NCI-H1417 (cell line): ENCODE measurements around the gene MBLAC1.
A peak's percentile ranks its signal among the peaks of the same experiment; 100 is the strongest.

Experiments
- DNase-seq, 3 experiments: peaks; one replicate each; lab custom pipeline; 2025; lab: John Stamatoyannopoulos, UW

Gene MBLAC1

GRCh38 chr7:100171087-100171681 is 44.4 kb downstream of the MBLAC1 start:
- DNase-seq, result no peak

- no peak for DNase-seq
These were observed 45.1 kb downstream of the MBLAC1 start for GRCh38 chr7:100171840-100172239.

- DNase-seq, result no peak
These were observed 47.2 kb downstream of the MBLAC1 start for GRCh38 chr7:100173806-100174495.

GRCh38 chr7:100174582-100174981 is 47.8 kb downstream of the MBLAC1 start:
- DNase-seq, result no peak

DNA sequence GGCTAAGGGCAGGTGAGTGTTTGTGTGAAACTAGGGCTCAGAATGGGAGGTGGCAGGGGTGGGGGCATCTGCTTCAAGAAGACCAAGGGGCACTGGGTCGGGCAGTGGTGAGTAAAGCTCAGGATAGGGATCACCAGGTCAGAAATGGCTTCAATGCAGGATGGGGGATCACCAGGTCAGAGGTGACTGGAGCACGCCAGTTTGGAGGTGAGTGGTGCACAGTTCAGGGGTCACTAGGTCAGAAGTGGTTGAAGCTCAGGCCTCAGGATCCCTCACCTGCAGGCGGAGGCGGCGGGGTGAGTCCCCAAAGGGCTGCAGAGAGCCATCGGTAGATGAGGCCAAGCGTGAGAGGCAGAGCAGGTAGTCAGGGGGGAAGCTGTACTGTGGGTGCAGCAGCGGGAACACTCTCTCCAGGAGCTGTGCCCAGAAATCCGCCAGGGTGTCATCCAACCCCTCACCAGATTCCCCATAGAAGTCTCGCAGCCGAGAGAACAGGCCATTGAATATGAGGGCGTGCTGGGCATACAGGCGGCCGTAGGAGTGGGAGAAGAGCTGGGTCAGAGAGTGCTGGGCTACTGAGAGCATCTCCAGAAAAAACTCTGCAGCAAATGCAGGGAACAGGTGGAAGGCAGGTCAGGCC is 48.6 kb downstream of the MBLAC1 start:
- DNase-seq, result no peak

DNA sequence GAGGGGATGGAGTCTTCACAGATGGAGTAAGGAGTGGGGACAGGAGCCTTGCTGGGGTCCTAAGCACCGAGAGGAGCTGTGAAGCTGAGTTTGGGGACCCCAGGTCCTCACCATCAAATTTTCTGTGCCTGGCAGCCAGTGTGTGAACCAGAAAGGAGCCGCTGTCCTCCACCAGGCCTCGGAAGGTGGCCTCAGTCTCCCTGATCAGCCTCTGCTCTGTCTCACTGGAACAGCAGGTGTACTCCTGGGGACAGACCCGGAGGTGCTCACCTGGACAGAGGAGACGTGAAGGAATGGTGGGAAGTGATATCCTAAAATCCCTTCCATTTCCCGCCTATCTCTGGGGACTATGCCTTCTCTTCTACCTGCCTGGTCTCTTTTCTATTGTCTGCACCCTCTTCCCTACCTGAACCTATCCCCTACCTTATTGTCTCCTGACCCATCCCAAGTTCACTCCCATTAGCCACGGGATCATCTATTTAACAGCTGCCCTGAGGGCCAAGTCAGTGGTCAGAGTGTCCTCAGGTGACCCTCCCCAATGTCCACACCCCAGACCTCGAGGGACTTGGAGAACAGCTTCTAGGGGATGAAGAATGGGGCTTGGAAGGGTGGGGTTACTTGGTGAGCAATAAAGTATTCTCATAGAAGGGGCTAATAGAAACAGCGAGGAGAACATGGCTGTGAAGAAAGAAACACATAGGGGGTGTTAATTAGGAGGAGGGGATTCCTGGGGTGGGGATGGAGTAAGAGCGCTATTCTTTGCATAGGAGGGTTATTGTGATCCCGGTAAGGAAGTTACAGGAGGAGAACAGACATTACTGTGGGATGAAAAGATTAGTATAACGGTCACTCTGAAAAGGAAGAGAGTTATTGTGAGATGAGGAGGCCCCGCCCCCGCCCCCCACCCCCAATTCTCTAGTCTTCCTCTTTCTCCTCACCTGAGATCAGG is 49.6 kb downstream of the MBLAC1 start:
- DNase-seq, result peak in 1 of 3 experiments; percentile 58

- DNase-seq, result peak; percentile 99 to 100 (median 100)
These were observed 50.6 kb downstream of the MBLAC1 start, which contains the start of the genes GPC2 and STAG3 for GRCh38 chr7:100177045-100178001. Gene GPC2 (minus strand): TSS chr7:100177381. CDS start chr7:100177199, 182 bp downstream. Gene STAG3 (plus strand): TSS chr7:100177918. CDS start chr7:100180557, 2,639 bp downstream.
